ENCODE measurements around the gene TNFRSF14.

GRCh38 chr1:2510366-2511155 lies 45.6 kb upstream of the TNFRSF14 start:
- TF ChIP-seq CTCF (IDR thresholded peaks at IDR 0.05; ENCODE audit: low read depth, low read length, missing input control) (no peak), RAD21 (IDR thresholded peaks at IDR 0.05) (no peak), MAX (IDR thresholded peaks at IDR 0.05) (no peak), SP1 (IDR thresholded peaks at IDR 0.05) (no peak), ATF3 (IDR thresholded peaks at IDR 0.05) (no peak), YY1 (IDR thresholded peaks at IDR 0.05) (no peak), JUND (IDR thresholded peaks at IDR 0.05) (no peak), TAF1 (conservative IDR thresholded peaks at IDR 0.05) (no peak)
- TF ChIP-seq, protein P1, sequence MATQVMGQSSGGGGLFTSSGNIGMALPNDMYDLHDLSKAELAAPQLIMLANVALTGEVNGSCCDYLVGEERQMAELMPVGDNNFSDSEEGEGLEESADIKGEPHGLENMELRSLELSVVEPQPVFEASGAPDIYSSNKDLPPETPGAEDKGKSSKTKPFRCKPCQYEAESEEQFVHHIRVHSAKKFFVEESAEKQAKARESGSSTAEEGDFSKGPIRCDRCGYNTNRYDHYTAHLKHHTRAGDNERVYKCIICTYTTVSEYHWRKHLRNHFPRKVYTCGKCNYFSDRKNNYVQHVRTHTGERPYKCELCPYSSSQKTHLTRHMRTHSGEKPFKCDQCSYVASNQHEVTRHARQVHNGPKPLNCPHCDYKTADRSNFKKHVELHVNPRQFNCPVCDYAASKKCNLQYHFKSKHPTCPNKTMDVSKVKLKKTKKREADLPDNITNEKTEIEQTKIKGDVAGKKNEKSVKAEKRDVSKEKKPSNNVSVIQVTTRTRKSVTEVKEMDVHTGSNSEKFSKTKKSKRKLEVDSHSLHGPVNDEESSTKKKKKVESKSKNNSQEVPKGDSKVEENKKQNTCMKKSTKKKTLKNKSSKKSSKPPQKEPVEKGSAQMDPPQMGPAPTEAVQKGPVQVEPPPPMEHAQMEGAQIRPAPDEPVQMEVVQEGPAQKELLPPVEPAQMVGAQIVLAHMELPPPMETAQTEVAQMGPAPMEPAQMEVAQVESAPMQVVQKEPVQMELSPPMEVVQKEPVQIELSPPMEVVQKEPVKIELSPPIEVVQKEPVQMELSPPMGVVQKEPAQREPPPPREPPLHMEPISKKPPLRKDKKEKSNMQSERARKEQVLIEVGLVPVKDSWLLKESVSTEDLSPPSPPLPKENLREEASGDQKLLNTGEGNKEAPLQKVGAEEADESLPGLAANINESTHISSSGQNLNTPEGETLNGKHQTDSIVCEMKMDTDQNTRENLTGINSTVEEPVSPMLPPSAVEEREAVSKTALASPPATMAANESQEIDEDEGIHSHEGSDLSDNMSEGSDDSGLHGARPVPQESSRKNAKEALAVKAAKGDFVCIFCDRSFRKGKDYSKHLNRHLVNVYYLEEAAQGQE (IDR thresholded peaks at IDR 0.05), result no peak
